COLO668 (cell line): ENCODE data around the gene ARSI.

Experiments
- DNase-seq: peaks from one replicate; lab custom pipeline; 2025; ENCODE audit not compliant: unreplicated experiment; lab: John Stamatoyannopoulos, UW

Gene ARSI

DNA sequence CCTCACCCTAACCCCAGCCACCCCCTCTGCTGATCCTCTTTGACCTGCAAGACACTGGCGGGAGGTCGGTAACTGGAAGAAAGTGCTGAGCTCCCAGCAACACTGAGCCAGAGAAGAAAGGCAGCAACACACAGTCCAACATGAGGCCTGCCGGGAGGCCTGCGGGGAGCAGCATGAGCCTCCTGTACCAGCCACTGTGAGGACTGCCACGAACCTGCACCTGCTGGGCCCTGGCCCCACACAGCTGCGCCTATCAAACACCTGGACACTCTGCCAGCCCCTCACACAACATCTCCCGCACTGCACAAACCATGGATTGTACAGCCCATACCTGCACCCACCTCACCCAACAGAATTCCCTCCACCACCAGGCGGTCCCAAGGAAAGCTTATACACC is 31.4 kb downstream of the ARSI start:
- DNase-seq: no peak

DNA sequence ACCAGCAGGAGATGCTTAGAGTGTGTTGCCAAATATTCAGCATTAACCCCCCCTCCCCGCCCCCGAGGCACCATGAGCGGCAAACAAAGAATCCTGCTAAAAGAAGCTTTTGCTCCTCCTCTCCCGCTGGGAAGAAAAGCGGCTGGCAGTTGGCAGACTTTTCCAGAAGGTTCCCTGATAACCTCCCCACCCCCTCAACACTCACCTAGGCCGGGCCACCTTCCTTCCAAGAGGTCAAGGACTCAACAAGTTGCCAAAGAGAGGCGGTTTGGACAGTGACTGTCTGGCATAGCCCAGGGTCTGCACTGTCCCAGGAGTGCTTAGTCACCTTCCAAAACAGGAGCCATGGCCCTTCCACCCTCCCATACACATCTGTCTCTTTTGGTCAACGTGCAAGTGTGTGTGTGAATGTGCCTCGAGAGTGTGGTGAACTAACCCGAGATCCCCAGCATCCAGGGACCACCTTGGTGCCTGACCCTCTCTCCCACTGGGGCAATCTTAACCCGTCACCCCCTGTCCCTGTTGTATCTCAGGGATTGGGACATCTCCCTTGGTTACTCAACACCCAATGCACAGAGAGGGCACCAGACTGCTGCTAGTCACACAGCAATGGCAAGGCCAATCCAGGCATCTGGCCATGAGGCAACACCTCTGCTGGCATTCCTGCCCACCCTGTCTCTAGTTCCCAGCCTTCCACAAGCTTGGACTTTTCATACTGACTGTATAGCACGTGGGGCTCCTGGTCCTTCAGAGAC is 32.0 kb downstream of the ARSI start:
- no peak for DNase-seq

DNA sequence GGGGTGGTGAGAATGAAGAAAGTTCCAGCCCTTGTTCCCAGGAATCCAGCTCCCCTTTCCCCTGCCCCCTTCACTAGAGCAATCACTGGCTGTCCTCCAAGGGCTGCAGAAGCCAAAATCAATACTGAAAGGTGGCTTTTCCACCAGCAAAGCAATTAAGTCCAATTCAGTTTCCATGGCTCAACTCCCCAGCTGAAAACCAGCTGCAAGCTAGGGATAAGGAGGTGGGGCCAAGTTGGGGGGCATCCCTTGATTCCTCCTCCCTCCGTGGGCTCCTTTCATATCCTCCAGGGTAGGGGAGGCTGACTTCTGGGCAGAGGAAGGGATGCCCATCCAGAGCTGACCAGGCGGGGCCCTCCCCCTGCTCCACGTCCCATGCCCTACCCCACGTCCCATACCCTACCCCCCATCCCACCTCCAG is 35.8 kb downstream of the ARSI start:
- DNase-seq: no peak

DNA sequence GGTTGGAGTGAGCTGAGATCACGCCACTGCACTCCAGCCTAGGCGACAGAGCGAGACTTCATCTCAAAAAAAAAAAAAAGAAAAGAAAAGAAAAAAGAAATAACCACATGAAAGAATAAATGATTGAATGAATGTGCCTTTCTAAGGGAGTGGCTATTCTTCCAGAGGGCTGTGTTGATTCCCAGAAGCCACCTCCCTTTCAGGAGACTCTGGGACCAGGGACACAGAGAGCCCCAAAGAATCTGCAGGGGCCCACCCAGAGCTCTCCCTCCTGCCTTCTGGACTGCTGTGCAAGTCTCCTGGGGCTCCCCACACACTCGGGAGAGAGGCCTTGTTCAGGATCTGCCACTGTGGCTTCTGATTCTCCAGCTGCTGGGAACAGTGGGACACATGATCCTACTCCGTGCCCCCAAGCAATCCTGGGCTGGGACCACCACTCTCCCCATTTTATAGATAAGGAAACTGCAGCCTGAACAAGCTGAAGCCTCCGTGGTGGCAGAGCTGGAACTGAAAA is 36.8 kb downstream of the ARSI start:
- no peak for DNase-seq

DNA sequence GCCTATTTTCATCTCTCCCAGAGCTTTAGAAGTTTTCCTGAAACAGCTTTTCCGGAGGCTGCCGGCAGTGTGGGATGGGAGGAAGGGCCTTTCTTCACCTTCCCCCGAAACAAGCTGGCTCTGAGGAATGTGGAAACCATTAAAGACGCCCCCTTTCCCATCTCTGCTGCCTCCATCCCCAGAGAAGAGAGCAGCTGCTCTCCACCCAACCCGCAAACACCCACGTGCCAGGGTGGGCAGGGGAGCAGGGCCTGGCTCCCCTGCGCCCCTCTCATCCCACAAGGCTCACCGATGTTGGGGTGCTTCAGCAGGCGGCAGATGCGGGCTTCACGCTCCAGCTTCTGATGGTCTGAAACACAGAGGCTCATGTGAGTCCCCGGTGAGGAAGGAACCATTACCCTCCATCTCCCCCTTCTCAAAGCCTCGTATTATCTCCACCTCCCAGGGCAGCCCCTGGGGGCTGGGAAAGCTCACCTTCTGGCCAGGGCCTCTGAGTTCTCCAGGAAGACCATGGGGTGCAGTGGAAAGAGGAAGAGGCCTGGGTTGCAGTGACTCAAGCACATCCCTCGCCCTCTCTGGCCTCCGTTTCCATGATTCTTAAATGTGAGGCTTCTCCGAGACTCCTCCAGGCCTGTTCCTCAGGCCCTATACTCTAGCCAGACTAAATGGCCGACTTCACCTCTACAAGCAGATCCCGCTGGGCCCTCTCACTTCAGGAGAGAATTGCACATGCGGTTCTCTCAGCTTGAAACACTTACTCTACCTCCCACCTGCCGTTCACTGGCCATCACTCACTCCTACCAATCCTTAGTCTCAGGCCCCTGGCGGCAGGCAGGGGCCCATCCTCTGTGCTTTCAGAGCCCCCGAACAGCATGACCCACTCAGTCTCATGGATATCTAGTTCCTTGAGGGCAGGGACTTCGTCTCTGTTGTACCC is 37.8 kb downstream of the ARSI start:
- DNase-seq: no peak

DNA sequence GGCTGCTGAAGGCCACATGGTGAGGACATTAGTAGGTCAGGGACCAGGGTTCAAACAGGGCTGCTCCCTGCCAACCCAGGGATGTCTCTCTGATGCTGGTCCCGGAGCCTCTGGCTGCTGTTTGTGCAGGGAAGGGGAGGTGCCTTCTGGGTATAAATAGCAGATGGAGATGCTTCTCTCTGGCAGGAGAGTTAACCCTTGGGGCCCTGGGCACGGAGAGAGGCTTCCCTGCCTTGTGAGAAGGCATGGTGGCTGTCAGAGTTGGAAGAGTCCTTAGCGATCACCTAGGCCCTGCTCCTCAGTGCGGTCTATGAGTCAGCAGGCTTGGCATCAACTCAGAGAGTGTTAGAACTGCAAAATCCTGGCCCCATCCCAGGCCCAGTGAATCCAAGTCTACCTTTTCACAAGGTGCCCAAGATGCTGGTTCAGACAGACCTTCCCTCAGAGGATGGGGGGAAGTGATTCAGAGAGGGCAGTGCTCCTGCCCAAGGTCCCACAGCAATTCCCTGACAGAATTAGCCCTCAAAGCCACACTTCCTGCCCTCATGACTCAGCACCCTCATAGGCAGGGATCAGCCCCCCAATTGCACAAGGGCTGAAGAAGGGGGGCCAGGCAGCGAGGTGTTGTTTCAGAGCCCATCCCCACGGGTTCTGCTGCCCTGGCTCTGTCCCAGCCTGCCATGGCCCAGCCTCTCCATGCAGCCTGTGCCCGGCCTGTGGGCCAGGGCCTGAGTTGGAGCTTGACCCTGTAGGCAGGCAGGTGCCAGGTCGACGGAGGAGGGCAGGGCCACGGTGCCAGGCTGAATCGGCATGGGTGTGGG is 38.7 kb downstream of the ARSI start:
- no peak for DNase-seq

DNA sequence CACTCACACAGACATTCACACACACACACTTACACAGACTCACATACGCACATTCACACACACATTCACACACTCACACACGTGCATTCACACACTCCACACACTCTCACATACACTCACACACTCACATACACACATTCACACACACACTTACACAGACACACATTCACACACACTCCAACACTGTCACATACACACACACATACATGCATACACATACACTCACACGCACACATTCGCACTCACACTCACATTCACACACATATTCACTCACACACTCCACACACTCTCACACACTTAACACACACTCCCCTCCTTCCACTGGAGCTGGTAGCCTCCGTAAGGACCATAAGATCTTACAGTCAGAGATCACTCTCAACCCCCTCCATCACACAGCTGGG is 39.3 kb downstream of the ARSI start:
- no peak for DNase-seq

- no peak for DNase-seq
Observed at GRCh38 chr5:150262502-150262901, 40.2 kb downstream of the ARSI start.

DNA sequence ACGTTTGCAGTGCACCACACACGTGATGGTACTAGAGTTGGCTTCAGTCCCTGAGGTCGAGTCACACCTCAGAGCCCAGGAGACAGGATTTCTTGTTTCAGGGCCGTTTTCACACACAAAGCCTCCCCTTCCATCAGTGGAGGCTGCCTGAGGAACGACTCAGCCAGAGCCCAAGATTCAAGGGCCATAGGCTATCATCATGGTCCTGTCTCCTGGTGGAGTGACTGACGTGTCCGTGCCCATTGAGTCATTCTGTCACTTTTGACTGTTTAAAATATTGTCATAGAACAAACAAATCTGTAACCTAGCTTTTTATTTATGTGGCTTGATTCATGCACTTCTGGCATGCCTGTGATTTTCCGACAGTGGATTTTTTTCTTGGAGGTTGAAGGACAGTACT is 41.5 kb downstream of the ARSI start:
- no peak for DNase-seq

- no peak for DNase-seq
Observed at GRCh38 chr5:150258130-150258529, 44.6 kb downstream of the ARSI start.

- no peak for DNase-seq
Observed at GRCh38 chr5:150257424-150257823, 45.3 kb downstream of the ARSI start.

- DNase-seq: no peak
Observed at GRCh38 chr5:150256410-150257064, 46.2 kb downstream of the ARSI start.

GRCh38 chr5:150255659-150256409 is 46.9 kb downstream of the ARSI start:
- no peak for DNase-seq

GRCh38 chr5:150254774-150255173 is 47.9 kb downstream of the ARSI start:
- DNase-seq: no peak

GRCh38 chr5:150254363-150254762 is 48.3 kb downstream of the ARSI start:
- DNase-seq: no peak

DNA sequence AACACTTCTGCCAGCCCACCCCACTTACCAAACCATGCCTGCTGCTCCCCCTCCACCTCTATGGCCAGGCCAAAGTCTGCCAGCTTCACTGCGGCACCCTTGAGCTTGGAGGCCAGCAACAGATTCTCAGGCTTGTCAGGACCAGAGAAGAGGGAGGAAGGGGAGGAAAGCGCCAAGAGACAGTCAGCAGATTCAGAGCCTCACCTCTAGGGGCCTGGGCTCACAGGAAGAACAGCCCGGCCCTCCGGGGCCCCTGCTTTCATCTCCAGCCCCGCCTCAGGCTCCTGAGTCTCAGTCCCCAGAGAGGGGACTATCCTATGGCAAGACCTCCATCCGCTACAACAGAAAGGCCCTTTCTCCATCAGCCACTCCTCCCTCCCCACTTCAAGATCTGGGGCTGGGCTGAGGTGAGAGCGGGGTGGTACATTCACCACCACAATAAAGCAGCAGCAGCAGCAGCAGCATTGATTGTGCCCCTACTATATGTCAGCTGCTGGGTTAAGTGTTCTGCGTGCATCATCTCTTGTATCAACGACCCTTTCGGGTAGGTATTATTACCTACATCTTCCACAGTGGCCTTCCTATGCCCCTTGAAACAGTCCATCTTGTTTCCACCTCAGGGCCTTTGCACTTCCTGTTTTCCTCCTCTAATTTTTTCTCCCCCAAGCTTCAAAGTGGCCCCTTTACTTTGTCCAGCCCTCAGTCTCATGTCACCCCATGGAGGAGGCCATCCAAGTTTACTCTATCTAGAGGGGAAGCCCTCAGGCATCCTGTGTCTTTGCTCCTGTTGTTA is 49.1 kb downstream of the ARSI start:
- no peak for DNase-seq

GRCh38 chr5:150252489-150252888 is 50.2 kb downstream of the ARSI start:
- DNase-seq: no peak

GRCh38 chr5:150251504-150251903 is 51.2 kb downstream of the ARSI start:
- no peak for DNase-seq

- DNase-seq: no peak
Observed at GRCh38 chr5:150249744-150250143, 53.0 kb downstream of the ARSI start.
